Measurements from ENCODE around the gene GOPC.

GOPC gene

DNA sequence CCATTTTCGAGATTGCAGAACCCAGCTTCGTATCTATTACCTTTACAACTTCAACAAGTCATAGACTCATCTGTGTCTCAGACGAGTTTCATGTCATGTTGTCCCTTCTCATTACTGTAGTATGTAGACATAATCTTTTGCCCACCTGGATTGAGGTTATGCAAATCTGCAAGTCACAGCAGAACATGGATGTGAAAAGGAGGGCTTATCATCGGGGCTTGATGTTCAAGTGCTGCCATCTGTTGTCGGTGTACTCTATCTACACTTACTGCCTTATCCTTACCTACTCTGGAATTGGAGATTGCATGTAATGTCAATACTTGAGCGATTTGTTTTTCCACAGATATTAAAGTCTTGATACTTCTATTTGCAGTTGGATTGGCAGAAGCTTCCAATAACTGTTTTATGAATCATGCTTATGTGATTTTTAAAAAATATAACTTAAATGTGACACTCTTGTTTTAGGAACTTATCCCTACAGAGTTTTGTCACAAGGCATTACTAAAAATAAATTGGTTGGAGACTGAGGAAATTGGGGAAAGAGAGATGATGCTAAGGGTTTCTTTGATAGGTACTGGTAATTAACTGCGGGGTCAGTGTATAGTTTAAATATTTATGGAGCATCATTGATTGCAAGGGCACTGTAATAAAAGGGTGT lies 3.0 kb upstream of the GOPC start:
- ChIA-PET POLR2A (no interaction called here), CTCF (interaction anchor here (0.6 to 2.9 kb wide), 14 partner anchors 9 to 174 kb away, joined by 3 to 13 read pairs (median 6); partner anchors contain the start of gene DCBLD1)
- 17% methylated on average over 2 of the region's 7 CpGs for WGBS (ENCODE audit: insufficient coverage)
- H3K9me3 ChIP-seq (ENCODE audit: control extremely low read depth in 1 of 5, control insufficient read depth in 4 of 5, insufficient read depth in 2 of 5, low read depth in 1 of 5, low read length in 4 of 5) = no peaks in the 10 kb centered on the region
- peaks cover 7 to 23% (median 9%) of the 10 kb centered on the region in 4 experiments for H3K4me1 ChIP-seq (ENCODE audit: control extremely low read depth in 1 of 4, control insufficient read depth in 4 of 4, insufficient read depth in 4 of 4, low read length in 3 of 4)
- no peaks in the 10 kb centered on the region for H3K36me3 ChIP-seq (ENCODE audit: control insufficient read depth in 4 of 4, insufficient read depth in 4 of 4, low read length in 3 of 4)
- peak; percentile 79 to 88 (median 88) for DNase-seq
- no peak overlapping the region for H3K27ac ChIP-seq (ENCODE audit: insufficient read depth in 1 of 2, low read depth in 1 of 2, low read length in 2 of 2, poor library complexity in 1 of 2, severe bottlenecking in 2 of 2)
- H3K27me3 ChIP-seq (replicated peaks in 2 of 5; ENCODE audit: control insufficient read depth in 4 of 5, insufficient read depth in 5 of 5, low read length in 4 of 5) = peaks cover 0 to 4% (median 0%) of the 10 kb centered on the region in 5 experiments
- H3K4me3 ChIP-seq (ENCODE audit: control insufficient read depth in 1 of 7, extremely low read depth in 1 of 7, insufficient read depth in 4 of 7, low read depth in 2 of 7, low read length in 6 of 7) = no peak overlapping the region

DNA sequence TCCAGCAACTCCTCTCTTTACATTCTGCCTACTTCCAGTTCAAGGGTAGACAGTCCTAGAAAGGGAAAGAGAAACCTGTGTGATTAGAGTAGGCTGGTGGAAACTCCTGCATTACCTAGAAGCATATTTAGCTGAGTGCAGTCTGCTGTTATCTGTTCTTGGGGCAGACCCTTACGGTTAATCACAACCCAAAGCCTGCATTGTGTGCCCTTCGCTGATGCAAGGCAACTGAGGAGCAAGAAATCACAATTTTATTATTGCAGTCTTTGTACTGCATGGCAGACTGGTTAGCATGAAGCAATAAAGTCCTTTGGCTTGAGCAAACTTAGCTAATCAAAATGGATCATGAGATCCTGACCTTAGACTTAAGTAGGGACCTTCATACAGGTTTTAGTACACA lies 1.5 kb upstream of the GOPC start:
- POLR2A ChIA-PET = no interaction called here
- 94% methylated on average over 2 of the region's 2 CpGs for WGBS (ENCODE audit: insufficient coverage)

DNA sequence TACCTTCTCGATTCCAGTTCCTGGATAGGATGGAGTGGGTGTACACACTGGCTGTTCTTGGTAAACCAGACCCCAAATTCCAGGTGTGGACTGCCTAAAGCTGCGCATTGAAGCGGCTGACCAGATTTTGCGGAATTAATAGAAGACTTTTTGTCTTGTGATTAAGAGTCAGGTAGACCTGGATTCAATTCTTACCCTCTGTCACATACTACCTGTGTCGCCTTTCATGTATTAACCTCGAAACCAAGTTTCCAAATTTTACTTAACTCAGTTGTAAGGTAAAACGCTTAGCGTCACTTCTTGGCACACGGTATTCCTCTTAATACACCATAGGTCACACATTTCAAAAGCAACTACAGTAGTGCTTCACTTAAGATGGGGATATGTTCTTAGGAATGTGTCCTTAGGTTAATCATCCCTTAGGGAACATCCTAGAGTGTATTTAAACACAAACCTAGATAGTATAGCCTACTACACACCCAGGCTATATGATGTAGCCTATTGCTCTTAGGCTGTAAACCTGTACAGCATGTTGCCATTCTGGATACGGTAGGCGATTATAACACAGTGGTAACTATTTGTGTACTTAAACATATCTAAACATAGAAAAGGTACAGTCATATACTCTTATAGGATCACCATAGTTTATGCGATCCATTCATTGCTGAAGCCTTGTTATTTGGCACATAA lies 733 bp upstream of the GOPC start:
- peaks cover 0 to 10% (median 3%) of the 10 kb centered on the region in 4 experiments for H3K36me3 ChIP-seq (ENCODE audit: control insufficient read depth in 4 of 4, insufficient read depth in 4 of 4, low read length in 3 of 4)
- no peaks in the 10 kb centered on the region for H3K9me3 ChIP-seq (ENCODE audit: control extremely low read depth in 1 of 5, control insufficient read depth in 4 of 5, insufficient read depth in 2 of 5, low read depth in 1 of 5, low read length in 4 of 5)
- H3K27me3 ChIP-seq (replicated peaks in 2 of 5; ENCODE audit: control insufficient read depth in 4 of 5, insufficient read depth in 5 of 5, low read length in 4 of 5) = no peaks in the 10 kb centered on the region
- ChIA-PET CTCF (interaction anchor here (0.8 to 1.4 kb wide), 6 partner anchors 9 to 125 kb away, joined by 3 to 5 read pairs (median 4); no protein-coding TSS in a partner anchor), POLR2A (interaction anchor here (0.6 to 1.0 kb wide), 3 partner anchors 35 to 153 kb away, joined by 3 to 6 read pairs (median 3); no protein-coding TSS in a partner anchor)
- H3K4me1 ChIP-seq (ENCODE audit: control extremely low read depth in 1 of 4, control insufficient read depth in 4 of 4, insufficient read depth in 4 of 4, low read length in 3 of 4) = peaks cover 8 to 30% (median 16%) of the 10 kb centered on the region in 4 experiments
- WGBS (ENCODE audit: insufficient coverage) = 68% methylated on average over 3 of the region's 12 CpGs
- H3K4me3 ChIP-seq (ENCODE audit: control insufficient read depth in 1 of 7, extremely low read depth in 1 of 7, insufficient read depth in 4 of 7, low read depth in 2 of 7, low read length in 6 of 7) = peak overlapping the region; percentile 79 to 98 (median 90)
- peak overlapping the region; percentile 69 to 87 for H3K27ac ChIP-seq (ENCODE audit: insufficient read depth in 1 of 2, low read depth in 1 of 2, low read length in 2 of 2, poor library complexity in 1 of 2, severe bottlenecking in 2 of 2)
- no peak for DNase-seq

More for the DNA sequence above, 1.5 kb upstream of the GOPC start:
- Histone ChIP-seq H3K27ac (ENCODE audit: insufficient read depth in 1 of 2, low read depth in 1 of 2, low read length in 2 of 2, poor library complexity in 1 of 2, severe bottlenecking in 2 of 2) (no peak overlapping the region), H3K27me3 (replicated peaks in 2 of 5; ENCODE audit: control insufficient read depth in 4 of 5, insufficient read depth in 5 of 5, low read length in 4 of 5) (no peaks in the 10 kb centered on the region), H3K9me3 (ENCODE audit: control extremely low read depth in 1 of 5, control insufficient read depth in 4 of 5, insufficient read depth in 2 of 5, low read depth in 1 of 5, low read length in 4 of 5) (no peaks in the 10 kb centered on the region), H3K4me3 (ENCODE audit: control insufficient read depth in 1 of 7, extremely low read depth in 1 of 7, insufficient read depth in 4 of 7, low read depth in 2 of 7, low read length in 6 of 7) (no peak overlapping the region), H3K36me3 (ENCODE audit: control insufficient read depth in 4 of 4, insufficient read depth in 4 of 4, low read length in 3 of 4) (peaks cover 0 to 3% (median under 1%) of the 10 kb centered on the region in 4 experiments), H3K4me1 (ENCODE audit: control extremely low read depth in 1 of 4, control insufficient read depth in 4 of 4, insufficient read depth in 4 of 4, low read length in 3 of 4) (peaks cover 8 to 30% (median 15%) of the 10 kb centered on the region in 4 experiments)
- CTCF ChIA-PET = interaction anchor here (0.7 to 2.9 kb wide), 16 partner anchors 9 to 251 kb away, joined by 3 to 13 read pairs (median 6); partner anchors contain the start of gene DCBLD1
- no peak for DNase-seq

DNA sequence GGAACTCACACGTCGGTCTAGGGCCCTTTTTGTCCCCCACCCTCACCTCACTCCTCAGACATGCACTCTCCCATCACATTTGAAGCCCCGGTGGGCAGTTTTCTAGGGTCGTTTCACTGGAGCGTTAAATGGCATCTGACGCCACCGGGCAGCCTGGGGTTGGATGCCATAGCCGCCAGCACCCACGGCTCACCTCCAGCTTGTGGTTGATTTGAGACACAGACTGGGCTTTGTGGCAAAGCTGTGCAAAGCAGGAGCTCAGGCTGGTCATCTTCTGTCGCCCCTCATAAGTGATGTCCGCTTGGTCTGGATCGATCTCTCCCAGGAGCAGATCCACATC lies 530 bp downstream of the GOPC start:
- peaks cover 7 to 20% (median 13%) of the 10 kb centered on the region in 4 experiments for H3K36me3 ChIP-seq (ENCODE audit: control insufficient read depth in 4 of 4, insufficient read depth in 4 of 4, low read length in 3 of 4)
- H3K27ac ChIP-seq (ENCODE audit: insufficient read depth in 1 of 2, low read depth in 1 of 2, low read length in 2 of 2, poor library complexity in 1 of 2, severe bottlenecking in 2 of 2) = peak overlapping the region; percentile 69 to 87
- H3K27me3 ChIP-seq (replicated peaks in 2 of 5; ENCODE audit: control insufficient read depth in 4 of 5, insufficient read depth in 5 of 5, low read length in 4 of 5) = no peaks in the 10 kb centered on the region
- no peak for DNase-seq
- 0% methylated on average over 9 of the region's 12 CpGs for WGBS (ENCODE audit: insufficient coverage)
- POLR2A ChIA-PET = interaction anchor here (1.0 kb wide), 3 partner anchors 33 to 113 kb away, joined by 3 to 4 read pairs (median 3); no protein-coding TSS in a partner anchor
- peaks cover 8 to 30% (median 16%) of the 10 kb centered on the region in 4 experiments for H3K4me1 ChIP-seq (ENCODE audit: control extremely low read depth in 1 of 4, control insufficient read depth in 4 of 4, insufficient read depth in 4 of 4, low read length in 3 of 4)
- H3K4me3 ChIP-seq (ENCODE audit: control insufficient read depth in 1 of 7, extremely low read depth in 1 of 7, insufficient read depth in 4 of 7, low read depth in 2 of 7, low read length in 6 of 7) = peak overlapping the region; percentile 79 to 98 (median 90)
- peaks cover 0 to 9% (median 4%) of the 10 kb centered on the region in 5 experiments for H3K9me3 ChIP-seq (ENCODE audit: control extremely low read depth in 1 of 5, control insufficient read depth in 4 of 5, insufficient read depth in 2 of 5, low read depth in 1 of 5, low read length in 4 of 5)
- CTCF ChIA-PET = interaction anchor here (1.0 to 1.4 kb wide), 4 partner anchors 15 to 124 kb away, joined by 3 to 5 read pairs (median 4); no protein-coding TSS in a partner anchor

DNA sequence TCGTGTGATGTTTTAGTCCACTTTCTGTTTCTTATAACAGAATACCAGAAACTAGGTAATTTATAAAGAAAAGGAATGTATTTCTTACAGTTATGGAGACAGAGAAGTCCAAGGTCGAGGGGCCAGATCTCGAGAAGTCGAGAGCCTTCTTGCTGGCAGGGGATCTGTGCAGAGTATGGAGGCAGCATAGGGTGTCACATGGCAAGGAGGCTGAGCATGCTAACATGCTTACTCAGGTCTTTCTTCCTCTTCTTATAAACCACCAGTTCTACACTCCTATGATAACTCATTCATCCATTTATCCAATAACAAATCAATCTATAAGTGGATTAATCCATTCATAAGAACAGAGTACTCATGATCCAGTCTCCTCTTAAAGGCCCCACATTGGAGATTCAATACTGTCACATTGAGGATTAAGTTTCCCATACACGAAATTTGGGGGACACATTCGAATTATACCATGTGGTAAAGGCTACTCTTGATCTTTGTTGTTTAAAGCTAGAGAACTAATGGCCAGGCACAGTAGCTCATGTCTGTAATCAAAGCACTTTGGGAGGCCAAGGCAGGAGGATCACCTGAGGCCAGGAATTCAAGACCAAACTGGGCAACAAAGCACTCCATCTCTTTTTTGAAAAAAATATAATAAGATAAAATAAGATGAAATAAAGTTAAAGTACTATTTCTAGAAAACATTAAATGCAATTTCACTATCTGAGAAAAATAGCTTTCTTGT lies 2.1 kb downstream of the GOPC start:
- POLR2A ChIA-PET = no interaction called here
- H3K4me1 ChIP-seq (ENCODE audit: control extremely low read depth in 1 of 4, control insufficient read depth in 4 of 4, insufficient read depth in 4 of 4, low read length in 3 of 4) = peaks cover 8 to 30% (median 16%) of the 10 kb centered on the region in 4 experiments
- DNase-seq = peak in 2 of 3 donors; percentile 30 to 39
- peaks cover 0 to 9% (median 4%) of the 10 kb centered on the region in 5 experiments for H3K9me3 ChIP-seq (ENCODE audit: control extremely low read depth in 1 of 5, control insufficient read depth in 4 of 5, insufficient read depth in 2 of 5, low read depth in 1 of 5, low read length in 4 of 5)
- H3K27me3 ChIP-seq (replicated peaks in 2 of 5; ENCODE audit: control insufficient read depth in 4 of 5, insufficient read depth in 5 of 5, low read length in 4 of 5) = no peaks in the 10 kb centered on the region
- 100% methylated on average over 5 of the region's 6 CpGs for WGBS (ENCODE audit: insufficient coverage)
- CTCF ChIA-PET = interaction anchor here (1.0 kb wide), 1 partner anchor 9 kb away, joined by 3 read pairs; no protein-coding TSS in a partner anchor
- H3K4me3 ChIP-seq (ENCODE audit: control insufficient read depth in 1 of 7, extremely low read depth in 1 of 7, insufficient read depth in 4 of 7, low read depth in 2 of 7, low read length in 6 of 7) = peak overlapping the region in 4 of 7 experiments; percentile 5 to 94 (median 48)
- peaks cover 9 to 20% (median 13%) of the 10 kb centered on the region in 4 experiments for H3K36me3 ChIP-seq (ENCODE audit: control insufficient read depth in 4 of 4, insufficient read depth in 4 of 4, low read length in 3 of 4)
- H3K27ac ChIP-seq (ENCODE audit: insufficient read depth in 1 of 2, low read depth in 1 of 2, low read length in 2 of 2, poor library complexity in 1 of 2, severe bottlenecking in 2 of 2) = no peak overlapping the region

DNA sequence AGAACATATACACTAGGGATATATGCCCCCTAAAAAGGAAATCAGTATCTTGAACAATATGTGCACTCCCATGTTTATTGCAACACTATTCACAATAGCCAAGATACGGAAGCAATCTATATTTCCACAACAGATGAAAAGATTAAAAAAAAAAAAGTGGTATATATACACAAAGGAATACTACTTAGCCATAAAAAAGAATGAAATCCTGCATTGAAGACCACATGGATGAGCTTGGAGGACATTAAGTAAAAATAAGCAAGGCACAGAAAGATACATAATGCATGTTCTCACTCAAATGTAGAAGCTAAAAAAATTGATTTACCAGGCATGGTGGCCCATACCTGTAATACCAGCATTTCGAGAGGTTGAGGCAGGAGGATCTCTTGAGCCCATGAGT lies 4.6 kb downstream of the GOPC start:
- Histone ChIP-seq H3K9me3 (ENCODE audit: control extremely low read depth in 1 of 5, control insufficient read depth in 4 of 5, insufficient read depth in 2 of 5, low read depth in 1 of 5, low read length in 4 of 5) (peaks cover 0 to 9% (median 4%) of the 10 kb centered on the region in 5 experiments), H3K4me3 (ENCODE audit: control insufficient read depth in 1 of 7, extremely low read depth in 1 of 7, insufficient read depth in 4 of 7, low read depth in 2 of 7, low read length in 6 of 7) (no peak overlapping the region), H3K27me3 (replicated peaks in 2 of 5; ENCODE audit: control insufficient read depth in 4 of 5, insufficient read depth in 5 of 5, low read length in 4 of 5) (no peaks in the 10 kb centered on the region), H3K4me1 (ENCODE audit: control extremely low read depth in 1 of 4, control insufficient read depth in 4 of 4, insufficient read depth in 4 of 4, low read length in 3 of 4) (peaks cover 8 to 25% (median 12%) of the 10 kb centered on the region in 4 experiments), H3K27ac (ENCODE audit: insufficient read depth in 1 of 2, low read depth in 1 of 2, low read length in 2 of 2, poor library complexity in 1 of 2, severe bottlenecking in 2 of 2) (no peak overlapping the region), H3K36me3 (ENCODE audit: control insufficient read depth in 4 of 4, insufficient read depth in 4 of 4, low read length in 3 of 4) (peaks cover 9 to 20% (median 13%) of the 10 kb centered on the region in 4 experiments)
- no CpG with 5 or more reads among the region's 2 CpGs for WGBS (ENCODE audit: insufficient coverage)
- ChIA-PET CTCF (interaction anchor here (0.6 to 0.7 kb wide), 2 partner anchors 31 to 109 kb away, joined by 3 to 4 read pairs; no protein-coding TSS in a partner anchor), POLR2A (no interaction called here)
- no peak for DNase-seq

Data from common myeloid progenitor, CD34-positive (primary cell).